ENCODE measurements around the gene REX1BD.

- TF ChIP-seq CTCF (conservative IDR thresholded peaks at IDR 0.05) (no peak), EZH2 (IDR thresholded peaks at IDR 0.05; ENCODE audit: low read depth) (no peak)
Observed at GRCh38 chr19:18590273-18591272, 2.0 kb downstream of the REX1BD start.
